GM12878 (cell line): ENCODE data around the gene ING5.

ENCODE experiments used
- EP300 ChIP-seq, 2 experiments: fragments of 150-350 bp in 1 of 2; IDR thresholded peaks; 2 replicates each; pipeline ENCODE4 v1.6.1; 2011 to 2012; ENCODE audit warnings: low read depth in 2 of 2, low read length in 2 of 2, borderline replicate concordance in 1 of 2, improper control_type of control experiment in 1 of 2, inconsistent platforms in 1 of 2; ENCODE audit not compliant: control insufficient read depth in 1 of 2
- MXI1 ChIP-seq: fragments of 150-350 bp; IDR thresholded peaks from 2 replicates; pipeline ENCODE4 v1.6.1; 2011; ENCODE audit warnings: low read depth, mild to moderate bottlenecking, inconsistent platforms, low read length, improper control_type of control experiment
- POLR2A ChIP-seq: IDR thresholded peaks from 2 replicates; pipeline ENCODE4 v1.6.1; 2011; ENCODE audit warnings: low read depth, mild to moderate bottlenecking, low read length
- POLR2AphosphoS5 ChIP-seq: IDR thresholded peaks from 2 replicates; pipeline ENCODE4 v1.6.1; 2011; ENCODE audit warnings: mild to moderate bottlenecking, low read length, inconsistent platforms
- SIX5 ChIP-seq: IDR thresholded peaks from 2 replicates; pipeline ENCODE4 v1.6.1; 2011; ENCODE audit warnings: mild to moderate bottlenecking, low read depth, low read length, moderate library complexity; ENCODE audit not compliant: severe bottlenecking
- ZNF217 ChIP-seq: fragments of 450-650 bp; IDR thresholded peaks from 2 replicates; pipeline ENCODE4 v1.6.1; 2017; ENCODE audit warnings: antibody characterized with exemption, mild to moderate bottlenecking
- TF ChIP-seq, protein P1 (sequence below), 3 experiments: IDR thresholded peaks in 2 of 3; conservative IDR thresholded peaks in 1 of 3; 2 replicates each; pipeline ENCODE4 v1.5.1; 2011; ENCODE audit warnings: low read depth in 3 of 3, low read length in 3 of 3, mild to moderate bottlenecking in 3 of 3, control low read depth in 2 of 3, moderate library complexity in 2 of 3, inconsistent platforms in 1 of 3, mixed read lengths in 1 of 3; ENCODE audit not compliant: control insufficient read depth in 2 of 3, insufficient read depth in 1 of 3; ENCODE audit errors: extremely low read depth in 1 of 3
- TF ChIP-seq, protein P2 (sequence below): fragments of 450-650 bp; IDR thresholded peaks from 2 replicates; pipeline ENCODE4 v1.6.1; 2017; ENCODE audit warnings: mild to moderate bottlenecking
- TF ChIP-seq, protein P3 (sequence below): IDR thresholded peaks from 2 replicates; pipeline ENCODE4 v1.6.1; 2011; ENCODE audit warnings: low read depth, mild to moderate bottlenecking, low read length, moderate library complexity, borderline replicate concordance; ENCODE audit errors: extremely low read depth
- TF ChIP-seq, protein P4 (sequence below): fragments of 450-650 bp; IDR thresholded peaks from 2 replicates; pipeline ENCODE4 v1.6.1; 2017; ENCODE audit warnings: low read depth, mild to moderate bottlenecking, moderate library complexity
- TF ChIP-seq, protein P5 (sequence below): fragments of 450-650 bp; IDR thresholded peaks from 2 replicates; pipeline ENCODE4 v1.6.1; 2017; ENCODE audit warnings: mild to moderate bottlenecking, low read depth, inconsistent platforms; ENCODE audit not compliant: poor library complexity, severe bottlenecking

DNA sequence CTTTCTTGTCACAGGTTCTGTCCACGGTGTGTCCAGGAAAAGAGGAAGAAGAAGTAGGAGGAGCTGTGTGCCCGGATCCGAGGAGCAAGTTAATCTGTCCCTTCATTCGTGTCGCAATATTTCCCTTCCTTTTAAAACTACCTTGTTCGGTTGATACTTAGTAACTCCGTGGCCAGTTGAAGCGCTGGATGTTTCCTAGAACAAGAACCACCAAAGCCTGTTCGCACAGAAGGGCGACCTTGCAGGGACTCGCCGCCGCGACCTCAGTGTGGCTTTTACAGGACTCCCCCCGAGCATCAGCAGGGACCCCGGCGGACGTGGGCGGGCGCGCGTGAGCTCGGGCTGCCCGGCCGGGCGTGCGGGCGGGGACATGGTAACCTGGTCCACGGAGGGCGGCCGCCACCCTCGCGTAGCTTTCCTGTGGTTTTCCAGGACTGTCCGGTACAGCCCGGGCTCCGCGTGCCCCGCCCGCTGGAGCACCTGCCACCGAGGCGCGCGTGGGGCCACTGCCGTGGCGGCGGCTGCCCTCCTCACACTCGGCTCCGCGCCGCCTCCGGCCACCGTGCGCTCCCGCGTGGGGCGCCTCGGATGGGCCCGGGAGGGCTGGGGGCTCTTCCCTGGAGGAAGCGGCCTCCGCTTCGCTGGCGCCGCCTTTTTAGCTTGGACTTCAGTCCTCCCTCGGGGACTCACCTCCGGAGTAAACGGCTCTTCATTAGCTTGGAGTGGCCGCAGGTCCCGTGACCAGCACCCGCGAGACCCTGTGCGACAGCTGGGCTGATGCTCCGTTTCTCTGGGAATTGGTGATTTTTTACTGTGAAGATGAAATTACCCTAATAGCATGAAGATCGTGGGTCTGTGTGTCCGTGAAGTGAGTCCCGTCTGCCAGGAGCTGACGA is 23.4 kb downstream of the ING5 start:
- TF ChIP-seq, protein P1, sequence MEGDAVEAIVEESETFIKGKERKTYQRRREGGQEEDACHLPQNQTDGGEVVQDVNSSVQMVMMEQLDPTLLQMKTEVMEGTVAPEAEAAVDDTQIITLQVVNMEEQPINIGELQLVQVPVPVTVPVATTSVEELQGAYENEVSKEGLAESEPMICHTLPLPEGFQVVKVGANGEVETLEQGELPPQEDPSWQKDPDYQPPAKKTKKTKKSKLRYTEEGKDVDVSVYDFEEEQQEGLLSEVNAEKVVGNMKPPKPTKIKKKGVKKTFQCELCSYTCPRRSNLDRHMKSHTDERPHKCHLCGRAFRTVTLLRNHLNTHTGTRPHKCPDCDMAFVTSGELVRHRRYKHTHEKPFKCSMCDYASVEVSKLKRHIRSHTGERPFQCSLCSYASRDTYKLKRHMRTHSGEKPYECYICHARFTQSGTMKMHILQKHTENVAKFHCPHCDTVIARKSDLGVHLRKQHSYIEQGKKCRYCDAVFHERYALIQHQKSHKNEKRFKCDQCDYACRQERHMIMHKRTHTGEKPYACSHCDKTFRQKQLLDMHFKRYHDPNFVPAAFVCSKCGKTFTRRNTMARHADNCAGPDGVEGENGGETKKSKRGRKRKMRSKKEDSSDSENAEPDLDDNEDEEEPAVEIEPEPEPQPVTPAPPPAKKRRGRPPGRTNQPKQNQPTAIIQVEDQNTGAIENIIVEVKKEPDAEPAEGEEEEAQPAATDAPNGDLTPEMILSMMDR (IDR thresholded peaks at IDR 0.05 in 2 of 3, conservative IDR thresholded peaks at IDR 0.05 in 1 of 3; ENCODE audit: control insufficient read depth in 2 of 3, extremely low read depth in 1 of 3, insufficient read depth in 1 of 3, low read depth in 3 of 3, low read length in 3 of 3) = no peak
- TF ChIP-seq POLR2AphosphoS5 = no peak
- TF ChIP-seq, protein P2, sequence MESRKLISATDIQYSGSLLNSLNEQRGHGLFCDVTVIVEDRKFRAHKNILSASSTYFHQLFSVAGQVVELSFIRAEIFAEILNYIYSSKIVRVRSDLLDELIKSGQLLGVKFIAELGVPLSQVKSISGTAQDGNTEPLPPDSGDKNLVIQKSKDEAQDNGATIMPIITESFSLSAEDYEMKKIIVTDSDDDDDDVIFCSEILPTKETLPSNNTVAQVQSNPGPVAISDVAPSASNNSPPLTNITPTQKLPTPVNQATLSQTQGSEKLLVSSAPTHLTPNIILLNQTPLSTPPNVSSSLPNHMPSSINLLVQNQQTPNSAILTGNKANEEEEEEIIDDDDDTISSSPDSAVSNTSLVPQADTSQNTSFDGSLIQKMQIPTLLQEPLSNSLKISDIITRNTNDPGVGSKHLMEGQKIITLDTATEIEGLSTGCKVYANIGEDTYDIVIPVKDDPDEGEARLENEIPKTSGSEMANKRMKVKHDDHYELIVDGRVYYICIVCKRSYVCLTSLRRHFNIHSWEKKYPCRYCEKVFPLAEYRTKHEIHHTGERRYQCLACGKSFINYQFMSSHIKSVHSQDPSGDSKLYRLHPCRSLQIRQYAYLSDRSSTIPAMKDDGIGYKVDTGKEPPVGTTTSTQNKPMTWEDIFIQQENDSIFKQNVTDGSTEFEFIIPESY = no peak
- no peak; the same call in 1 of the 2 replicates for TF ChIP-seq POLR2A
- no peak for TF ChIP-seq MXI1
- no peak for TF ChIP-seq SIX5
- TF ChIP-seq, protein P3, sequence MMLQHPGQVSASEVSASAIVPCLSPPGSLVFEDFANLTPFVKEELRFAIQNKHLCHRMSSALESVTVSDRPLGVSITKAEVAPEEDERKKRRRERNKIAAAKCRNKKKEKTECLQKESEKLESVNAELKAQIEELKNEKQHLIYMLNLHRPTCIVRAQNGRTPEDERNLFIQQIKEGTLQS = no peak
- TF ChIP-seq, protein P4, sequence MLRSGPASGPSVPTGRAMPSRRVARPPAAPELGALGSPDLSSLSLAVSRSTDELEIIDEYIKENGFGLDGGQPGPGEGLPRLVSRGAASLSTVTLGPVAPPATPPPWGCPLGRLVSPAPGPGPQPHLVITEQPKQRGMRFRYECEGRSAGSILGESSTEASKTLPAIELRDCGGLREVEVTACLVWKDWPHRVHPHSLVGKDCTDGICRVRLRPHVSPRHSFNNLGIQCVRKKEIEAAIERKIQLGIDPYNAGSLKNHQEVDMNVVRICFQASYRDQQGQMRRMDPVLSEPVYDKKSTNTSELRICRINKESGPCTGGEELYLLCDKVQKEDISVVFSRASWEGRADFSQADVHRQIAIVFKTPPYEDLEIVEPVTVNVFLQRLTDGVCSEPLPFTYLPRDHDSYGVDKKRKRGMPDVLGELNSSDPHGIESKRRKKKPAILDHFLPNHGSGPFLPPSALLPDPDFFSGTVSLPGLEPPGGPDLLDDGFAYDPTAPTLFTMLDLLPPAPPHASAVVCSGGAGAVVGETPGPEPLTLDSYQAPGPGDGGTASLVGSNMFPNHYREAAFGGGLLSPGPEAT = no peak
- TF ChIP-seq EP300 (IDR thresholded peaks at IDR 0.05; ENCODE audit: borderline replicate concordance in 1 of 2, control insufficient read depth in 1 of 2, low read depth in 2 of 2, low read length in 2 of 2) = no peak
- TF ChIP-seq ZNF217 = no peak
- TF ChIP-seq, protein P5, sequence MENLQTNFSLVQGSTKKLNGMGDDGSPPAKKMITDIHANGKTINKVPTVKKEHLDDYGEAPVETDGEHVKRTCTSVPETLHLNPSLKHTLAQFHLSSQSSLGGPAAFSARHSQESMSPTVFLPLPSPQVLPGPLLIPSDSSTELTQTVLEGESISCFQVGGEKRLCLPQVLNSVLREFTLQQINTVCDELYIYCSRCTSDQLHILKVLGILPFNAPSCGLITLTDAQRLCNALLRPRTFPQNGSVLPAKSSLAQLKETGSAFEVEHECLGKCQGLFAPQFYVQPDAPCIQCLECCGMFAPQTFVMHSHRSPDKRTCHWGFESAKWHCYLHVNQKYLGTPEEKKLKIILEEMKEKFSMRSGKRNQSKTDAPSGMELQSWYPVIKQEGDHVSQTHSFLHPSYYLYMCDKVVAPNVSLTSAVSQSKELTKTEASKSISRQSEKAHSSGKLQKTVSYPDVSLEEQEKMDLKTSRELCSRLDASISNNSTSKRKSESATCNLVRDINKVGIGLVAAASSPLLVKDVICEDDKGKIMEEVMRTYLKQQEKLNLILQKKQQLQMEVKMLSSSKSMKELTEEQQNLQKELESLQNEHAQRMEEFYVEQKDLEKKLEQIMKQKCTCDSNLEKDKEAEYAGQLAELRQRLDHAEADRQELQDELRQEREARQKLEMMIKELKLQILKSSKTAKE = no peak
